NCI-H82 treated with DMSO at 0.1 percent for 48 hours (cell line): ENCODE data around the gene IGFBP7.

Experiments used
- DNase-seq: peaks from one replicate; lab custom pipeline; 2025; ENCODE audit not compliant: unreplicated experiment; lab: John Stamatoyannopoulos, UW

The IGFBP7 gene

DNA sequence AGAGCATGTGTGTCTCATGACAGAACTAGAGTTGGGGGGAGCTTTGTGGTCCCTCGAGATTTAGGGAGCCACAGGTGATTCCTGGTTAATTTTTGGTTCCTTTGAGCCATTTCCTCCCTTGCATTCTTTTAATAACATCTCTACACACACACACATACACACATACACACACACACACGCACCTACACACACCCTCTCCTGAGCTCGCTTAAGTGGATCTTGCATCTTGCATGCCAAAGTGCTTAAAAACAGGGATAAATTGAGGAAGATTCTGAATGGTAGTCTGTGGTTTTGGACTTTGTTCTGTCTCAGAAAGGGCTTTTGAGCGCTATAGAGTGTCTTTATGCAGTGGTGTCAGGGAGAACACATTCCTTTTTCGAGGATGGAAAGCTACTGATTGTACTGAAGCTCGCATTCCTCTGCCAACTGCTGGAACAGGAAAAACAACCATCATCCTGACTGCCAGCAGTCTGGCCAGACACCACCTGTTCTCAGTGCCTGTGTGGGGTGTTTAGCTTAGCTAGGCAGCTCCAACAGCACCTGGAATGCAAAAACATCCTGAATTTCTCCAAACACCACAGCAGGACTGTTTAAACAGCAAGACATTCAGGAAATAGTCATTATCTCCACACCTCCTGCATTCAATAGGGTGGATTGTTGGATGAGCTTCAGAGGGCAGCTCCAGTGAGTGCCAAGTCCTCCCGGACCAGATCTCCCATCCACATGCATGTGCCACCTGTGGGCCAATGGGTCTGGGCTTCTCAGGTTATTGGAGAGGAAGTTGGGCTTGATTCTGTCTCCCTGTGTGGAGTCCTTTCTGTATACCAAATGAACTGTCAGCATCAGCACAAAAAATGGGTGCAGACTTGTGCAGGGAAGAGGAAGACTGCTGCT is 21.9 kb upstream of the IGFBP7 start:
- DNase-seq = no peak

DNA sequence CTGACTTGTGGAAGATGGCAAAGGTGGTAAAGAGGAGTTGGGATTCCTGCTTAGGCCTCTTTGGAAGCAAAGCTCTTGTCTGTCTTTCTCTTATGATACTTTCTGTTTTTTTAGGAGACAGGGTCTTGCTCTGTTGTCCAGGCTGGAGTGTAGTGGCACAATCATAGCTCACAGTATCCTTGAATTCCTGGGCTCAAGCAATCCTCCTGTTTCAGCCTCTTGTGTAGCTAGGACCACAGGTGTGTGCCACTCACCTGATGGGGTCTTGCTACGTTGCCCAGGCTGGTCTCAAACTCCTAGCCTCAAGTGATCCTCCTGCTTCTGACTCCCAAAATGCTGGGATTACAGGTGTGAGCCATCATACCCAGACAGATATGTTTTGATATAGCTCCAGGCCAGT is 19.3 kb upstream of the IGFBP7 start:
- DNase-seq = no peak

DNA sequence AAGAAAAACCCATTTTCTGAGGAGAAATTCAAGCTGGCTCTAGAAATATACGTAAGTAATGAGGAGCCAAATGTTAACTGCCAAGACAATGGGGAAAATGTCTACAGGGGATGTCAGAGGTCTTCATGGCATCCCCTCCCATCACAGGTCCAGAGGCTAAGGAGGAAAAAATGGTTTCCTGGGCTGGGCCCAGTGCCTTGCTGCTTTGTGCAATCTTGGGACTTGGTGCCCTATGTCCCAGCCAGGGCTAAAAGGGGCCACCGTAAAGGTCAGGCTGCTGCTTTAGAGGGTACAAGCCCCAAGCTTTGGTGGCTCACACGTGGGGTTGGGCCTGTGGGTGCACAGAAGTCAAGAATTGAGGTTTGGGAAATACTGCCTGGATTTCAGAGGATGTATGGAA is 17.2 kb upstream of the IGFBP7 start:
- no peak for DNase-seq

DNA sequence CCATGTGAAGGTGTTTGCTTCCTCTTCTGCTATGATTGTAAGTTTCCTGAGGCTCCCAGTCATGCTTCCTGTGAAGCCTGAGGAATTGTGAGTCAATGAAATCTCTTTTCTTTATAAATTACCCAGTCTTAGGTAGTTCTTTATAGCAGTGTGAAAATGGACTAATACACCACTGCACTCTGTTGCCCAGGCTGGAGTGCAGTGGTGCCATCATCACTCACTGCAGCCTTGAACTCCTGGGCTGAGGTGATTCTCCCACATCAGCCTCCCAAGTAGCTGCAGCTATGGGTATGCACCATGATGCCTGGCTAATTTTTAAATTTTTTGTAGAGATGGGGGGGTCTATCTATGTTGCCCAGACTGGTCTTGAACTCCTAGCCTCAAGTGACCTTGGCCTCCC is 15.8 kb upstream of the IGFBP7 start:
- no peak for DNase-seq

DNA sequence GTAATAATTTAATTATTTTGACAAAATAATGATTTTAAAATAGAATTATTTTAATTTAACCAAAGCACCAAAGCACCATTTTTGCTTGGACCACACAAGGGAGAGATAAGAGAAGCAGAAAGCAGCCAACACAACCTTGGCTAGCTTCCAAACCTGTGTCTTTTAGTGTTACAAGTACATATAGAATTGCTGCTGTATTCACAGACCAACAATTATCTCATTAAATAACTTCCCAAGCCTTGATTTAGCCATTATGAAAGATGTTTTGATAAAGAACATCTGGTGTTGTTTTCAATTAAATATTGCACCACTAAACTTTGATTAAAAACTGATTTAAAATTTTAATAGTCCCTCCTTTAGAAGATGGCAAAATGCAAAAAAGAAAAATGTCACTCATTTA is 14.0 kb upstream of the IGFBP7 start:
- DNase-seq = no peak

DNA sequence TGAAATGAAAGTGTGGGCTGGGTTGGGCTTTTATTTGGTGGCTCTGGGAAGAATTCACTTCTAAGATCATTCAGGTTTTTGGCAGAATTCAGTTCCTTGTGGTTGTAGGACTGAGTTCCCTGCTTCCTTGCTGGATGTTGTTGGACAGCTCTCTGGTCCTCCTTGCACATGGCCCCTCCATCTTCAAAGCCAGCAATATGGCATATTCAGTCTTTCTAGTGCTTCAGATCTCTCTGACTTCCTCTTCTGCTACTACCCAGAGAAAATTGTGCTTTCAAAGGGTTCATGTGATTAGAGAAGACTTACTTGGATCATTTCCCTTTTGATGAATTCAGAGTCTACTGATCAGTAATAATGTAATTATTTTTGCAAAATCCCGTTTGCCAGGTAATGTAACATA is 12.8 kb upstream of the IGFBP7 start:
- DNase-seq = no peak

DNA sequence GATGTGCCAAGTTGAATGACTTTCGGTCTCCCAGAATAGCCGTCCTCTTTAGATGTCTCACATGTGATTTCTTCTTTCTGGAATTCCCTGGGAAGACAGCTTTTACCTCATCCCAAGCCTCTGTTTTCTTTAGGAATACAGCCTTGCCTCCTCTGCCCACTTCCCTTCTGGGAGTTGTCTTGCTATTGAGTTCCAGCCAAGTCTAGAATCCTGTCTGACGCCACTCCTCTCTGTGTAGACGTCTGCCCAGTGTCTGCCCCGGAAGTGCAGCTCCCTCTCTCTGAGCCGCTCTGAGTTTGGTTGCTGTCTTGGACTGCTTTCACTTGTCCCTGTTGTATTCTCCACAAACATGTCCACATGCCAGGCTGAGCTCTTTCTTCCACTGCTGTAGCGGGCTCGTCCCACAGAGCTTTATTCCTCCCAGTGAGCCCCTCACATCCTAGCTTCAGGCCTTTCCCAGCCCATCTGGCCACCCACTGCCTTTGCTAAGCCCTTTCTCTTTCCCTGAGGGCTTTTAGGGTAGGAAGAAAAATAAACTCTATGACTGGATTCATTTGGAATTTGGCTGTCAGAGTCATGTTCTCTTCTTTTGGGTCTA is 9.0 kb upstream of the IGFBP7 start:
- no peak for DNase-seq

DNA sequence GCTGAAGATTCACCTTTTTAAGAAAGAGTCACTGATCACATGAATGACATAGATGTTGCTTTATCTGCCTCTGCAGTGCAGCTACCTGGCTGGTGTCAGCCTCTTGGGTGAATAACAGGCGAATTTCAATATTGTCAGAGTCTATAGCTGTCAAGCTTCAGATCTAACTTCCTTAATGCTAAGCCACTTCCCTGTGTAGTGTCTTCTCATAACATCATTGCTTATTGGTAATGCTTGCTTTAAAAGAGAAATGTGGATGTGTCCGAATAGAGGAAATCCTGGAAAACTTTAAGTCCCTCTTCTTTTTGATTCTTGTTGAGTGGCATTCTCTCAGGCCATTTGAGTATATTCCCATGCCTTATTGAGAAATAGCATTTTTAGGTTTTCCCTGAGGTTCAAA is 7.3 kb upstream of the IGFBP7 start:
- no peak for DNase-seq

DNA sequence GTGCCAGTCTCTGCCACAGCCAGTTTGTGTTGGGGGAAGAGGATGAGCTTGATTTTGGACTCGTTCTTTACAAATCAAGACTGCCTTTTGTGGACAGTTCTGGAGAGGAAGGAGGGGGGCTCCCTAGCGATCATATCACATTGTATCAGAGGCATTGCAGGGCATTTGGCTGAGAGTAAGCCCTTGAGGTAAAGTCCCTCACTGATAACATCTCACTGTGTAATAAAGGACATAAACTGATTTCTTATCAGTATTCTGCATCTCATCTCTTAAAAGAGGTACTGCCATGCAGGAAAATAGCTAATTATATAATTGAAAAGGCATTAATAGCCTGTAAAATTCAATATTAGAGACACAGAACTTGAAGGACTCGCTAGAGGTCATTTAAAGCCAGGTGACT is 6.1 kb upstream of the IGFBP7 start:
- no peak for DNase-seq

DNA sequence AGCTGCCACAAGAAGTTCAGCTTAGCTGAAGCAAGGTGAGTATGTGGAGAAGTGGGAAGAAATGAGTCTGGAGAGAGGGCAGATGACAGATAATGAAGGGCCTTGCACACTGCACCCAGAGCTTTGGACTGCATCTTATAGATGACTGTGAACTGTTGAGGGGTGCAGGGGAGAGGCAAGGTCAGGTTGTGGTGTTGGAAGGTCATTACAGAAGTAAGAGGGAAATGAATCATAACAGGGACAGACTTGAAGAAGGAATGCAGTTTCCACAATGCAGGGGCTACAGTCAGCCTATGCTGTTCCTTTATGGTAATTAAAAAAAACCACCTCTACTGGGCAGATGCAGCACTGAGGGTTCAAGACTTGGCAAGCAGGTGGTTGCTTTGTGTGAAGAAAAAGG is 4.8 kb upstream of the IGFBP7 start:
- DNase-seq = no peak

DNA sequence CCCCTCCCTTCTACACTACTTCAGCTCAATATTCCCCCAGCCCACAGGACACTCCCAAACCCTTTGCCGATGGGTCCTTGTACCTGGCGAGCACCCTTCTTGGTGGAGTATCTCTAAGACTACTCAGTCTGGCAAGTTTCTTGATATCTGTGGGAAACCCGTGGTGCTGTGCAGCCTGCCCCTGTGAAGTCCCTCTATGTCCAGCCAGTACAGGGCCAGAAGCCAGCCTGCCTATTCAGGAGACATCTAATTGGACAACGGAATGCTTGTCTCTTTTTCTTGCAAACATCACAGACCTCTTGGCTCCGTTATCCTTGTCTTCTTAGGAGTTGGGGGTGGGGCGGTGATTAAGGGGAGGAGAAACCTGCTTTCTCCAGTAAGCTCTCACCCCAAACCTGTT is 3.7 kb upstream of the IGFBP7 start:
- DNase-seq = no peak

DNA sequence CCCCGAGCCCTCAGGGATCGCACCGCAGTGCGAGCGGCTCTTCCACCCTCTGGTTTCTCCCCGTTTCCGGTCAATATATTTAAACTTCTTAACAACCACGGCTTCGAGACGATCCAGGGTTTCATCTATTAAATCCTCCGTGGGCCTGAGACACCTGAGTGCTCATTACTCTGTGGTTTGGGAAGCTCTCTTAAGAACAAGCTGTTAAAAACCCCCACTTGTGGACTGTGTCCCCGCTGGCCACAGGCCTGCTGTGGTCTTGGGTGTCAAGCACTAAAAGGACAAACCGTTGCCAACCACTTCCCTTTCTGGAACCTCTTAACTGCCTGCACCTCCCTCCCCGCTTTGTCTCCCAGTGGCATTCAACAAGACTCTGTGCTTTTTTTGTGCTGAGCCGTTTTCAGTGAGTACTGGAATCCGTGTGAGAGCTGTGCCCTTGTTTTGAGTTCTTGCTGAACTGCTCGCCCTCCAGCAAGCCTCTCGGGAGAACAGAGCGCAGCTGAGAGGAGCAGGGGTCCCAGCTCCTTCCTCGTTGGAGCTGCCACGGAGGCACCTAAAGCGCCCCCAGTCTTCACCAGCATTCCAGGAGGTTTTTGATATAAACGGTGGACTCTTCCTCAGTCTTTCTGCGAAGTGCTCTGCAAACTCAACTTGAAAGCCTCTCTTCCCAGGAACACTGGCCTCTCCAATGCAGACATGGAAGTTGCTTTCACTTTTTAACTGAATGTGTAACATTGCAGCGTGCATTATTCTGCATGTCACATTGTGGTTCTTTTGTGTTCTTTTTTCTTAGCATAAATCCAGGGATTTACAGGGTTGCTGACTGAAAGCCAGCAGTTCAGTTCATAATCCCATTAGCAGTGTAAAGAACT is 691 bp upstream of the IGFBP7 start:
- DNase-seq = peak; percentile 12

DNA sequence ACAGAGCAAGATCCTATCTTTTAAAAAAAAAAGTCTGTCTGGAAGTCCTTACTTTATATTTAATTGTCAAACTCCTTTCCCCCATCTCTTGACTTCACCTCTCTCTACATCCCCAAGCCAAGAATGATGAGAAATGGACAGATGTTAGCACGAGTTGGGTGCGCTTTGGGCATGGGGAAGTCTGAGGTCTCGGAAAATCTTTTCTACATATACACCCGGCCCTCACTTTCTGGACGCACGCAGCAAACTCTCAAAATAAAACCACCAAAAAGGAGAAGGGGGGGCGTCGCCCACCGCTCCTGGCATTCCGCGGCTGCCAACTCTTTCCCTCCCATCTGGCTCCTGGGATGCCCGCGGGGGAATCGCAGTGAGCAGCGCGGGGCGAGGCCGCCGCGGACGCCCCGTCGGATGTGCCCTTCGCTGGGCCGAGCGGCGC is 756 bp downstream of the IGFBP7 start:
- DNase-seq = no peak

DNA sequence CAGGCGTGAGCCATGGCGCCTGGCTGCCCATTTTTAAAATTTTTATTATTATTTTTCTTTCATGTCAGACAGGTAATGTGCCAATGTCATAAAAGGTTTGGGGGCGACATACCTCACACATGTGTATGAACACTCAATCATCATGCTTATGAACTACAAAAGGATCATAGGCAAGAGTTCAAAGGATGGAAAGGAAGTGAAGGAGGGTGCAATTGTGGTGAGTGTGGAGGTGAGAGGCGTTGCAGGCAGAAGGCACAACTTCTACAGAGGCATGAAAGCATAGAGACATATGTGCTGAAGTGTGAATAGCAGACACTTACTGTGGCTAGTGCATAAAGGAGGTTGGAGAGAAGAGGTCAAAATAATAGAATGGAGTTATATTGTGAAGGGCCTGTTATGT is 4.0 kb downstream of the IGFBP7 start:
- no peak for DNase-seq

DNA sequence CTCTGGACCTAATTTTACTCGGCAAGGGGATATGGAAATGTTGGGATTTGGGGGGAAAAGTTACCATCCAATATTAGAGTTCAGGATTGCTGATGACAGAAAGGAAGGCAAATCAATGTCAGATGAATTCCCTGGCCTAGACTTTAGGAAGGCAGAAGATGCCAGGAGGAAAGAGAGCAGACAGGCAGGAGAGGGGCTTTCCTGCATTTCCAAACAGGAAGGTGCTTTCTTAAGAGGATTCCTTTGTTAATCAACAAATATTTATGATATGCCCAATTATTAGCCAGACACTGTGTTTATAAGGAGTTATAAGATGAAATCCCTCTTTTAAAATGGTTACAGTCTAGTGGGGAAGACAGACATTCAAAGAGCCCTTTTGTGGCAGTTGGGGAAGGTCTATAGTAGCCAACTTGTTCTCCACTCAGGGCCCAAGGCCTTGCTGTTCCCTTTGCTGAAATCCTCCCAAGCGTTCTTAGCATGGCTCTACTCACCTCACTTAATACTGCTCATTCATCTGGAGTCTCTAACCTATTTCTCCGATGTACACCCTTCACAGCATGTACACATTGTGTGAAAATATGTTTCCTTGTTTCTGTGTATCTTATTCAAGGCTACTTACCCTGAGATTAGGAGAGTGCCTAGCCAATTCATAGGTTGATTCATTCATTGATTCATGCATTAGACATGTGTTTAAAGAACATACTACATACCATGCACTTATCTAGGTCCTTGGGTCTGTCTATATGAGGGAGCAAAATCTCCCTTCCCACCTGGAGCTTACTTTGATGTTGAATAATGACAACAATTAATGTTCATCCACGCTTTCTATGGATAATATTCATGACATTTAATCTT is 5.3 kb downstream of the IGFBP7 start:
- DNase-seq = no peak

DNA sequence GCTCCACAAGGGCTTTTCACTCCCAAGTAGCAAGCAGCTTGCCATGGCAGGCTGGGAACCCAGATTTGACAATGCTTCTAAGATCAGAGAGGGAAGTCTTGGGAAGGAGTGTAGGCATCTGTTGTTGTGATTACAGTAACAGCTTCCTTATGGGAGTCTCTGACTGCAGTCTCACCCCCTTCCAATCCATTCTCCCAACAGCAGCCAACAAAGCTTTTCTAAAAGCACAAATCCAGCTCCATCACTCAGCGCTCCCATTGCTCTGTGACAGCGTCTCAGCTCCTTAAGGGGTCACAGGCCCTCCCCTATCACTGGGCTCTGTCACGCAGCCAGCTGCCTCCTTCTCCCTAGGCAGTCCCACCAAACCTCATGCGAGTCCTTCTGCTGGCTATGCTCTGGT is 7.1 kb downstream of the IGFBP7 start:
- no peak for DNase-seq

DNA sequence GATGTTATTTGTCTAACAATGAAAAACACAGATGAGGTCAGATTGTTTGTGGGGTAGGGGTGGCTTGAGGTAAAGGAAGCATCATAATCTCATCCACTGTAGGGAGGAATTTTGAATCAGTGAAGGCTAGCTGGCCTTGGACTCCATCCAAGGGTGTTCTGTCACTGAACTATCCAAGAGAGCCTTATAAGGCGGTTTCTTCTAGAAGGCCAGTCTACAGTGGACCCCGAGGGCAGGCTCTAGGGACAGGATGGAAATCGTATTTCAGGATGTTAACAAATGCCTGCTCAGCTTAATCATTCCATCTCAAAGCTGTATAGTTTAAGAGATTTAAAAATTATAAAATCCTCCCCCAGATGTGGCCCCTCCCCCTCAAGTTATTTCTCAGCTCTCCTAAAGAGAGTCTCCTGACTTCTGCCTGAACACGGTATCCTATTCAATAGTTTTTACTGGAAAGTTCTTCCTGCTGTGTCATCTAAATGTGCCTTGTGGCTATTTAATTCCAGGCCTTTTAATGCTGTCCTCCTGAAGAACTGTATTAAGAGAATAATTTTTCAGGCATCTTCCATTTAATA is 8.0 kb downstream of the IGFBP7 start:
- no peak for DNase-seq

DNA sequence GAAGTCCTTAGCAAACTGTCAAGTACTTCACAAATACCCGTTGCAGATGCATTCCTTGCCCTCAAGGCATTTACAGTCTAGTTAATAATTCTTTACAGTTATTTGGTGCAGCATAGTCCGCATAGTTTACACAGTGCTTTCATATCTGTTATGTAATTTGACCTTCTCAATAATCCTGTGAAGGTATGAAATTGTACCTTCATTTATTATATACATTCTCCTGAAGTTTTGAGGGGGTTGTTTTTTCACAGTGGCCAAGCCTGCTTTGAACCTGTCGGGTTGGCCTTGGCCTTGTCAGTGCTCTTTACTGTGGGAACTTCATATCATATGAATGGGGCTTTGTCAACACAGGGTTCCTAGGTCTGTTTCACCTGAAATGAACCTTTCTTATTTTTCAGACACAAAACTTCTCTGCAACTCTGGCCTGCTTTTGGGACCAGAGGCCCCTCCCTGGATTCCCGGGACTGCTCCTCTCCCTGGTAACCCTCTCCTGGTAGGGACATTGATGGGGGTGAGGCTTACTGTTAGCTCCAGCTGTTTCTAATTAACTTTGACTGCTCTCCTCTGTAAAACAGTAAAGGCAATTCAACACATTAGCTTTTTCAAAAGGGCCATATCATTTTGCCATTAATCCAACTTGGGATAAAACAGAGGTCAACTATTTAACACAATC is 9.1 kb downstream of the IGFBP7 start:
- DNase-seq = no peak

DNA sequence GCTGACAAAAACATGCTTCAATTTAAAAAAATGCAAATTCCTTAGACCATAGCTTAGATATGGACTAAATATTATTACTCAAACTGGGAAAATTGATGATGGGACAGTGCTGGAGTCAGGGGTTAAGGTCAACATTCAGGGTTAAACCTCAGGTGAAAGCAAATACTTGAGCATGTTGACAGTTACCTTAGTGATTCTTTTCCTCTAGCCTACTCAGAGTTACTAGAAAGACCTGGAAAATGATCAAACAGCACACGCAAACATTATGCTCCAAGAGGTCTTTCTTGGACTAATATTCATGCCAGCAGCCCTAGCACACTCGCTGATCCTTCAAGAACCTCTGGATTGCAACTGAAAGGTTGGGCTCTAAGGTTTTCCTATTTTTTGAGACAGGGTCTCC is 10.8 kb downstream of the IGFBP7 start:
- no peak for DNase-seq

DNA sequence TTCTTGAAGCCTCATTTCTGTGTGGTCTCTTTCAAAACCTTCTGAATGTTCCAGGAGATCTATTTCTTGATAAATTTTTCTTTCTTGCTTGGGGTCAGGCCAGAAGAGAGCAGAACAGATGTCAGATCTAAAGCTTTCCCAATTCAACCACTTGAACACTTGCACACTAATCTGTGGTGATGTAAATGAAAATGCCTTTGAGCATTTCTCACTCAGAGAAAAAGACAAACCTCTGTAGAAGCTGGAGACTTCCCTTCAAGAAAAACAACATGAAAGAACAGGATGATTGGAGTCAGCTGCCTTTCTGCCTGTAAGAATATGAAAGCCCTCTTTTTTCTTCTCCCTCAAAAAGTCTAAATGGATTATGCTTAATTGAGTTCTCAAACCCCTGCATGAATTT is 11.2 kb downstream of the IGFBP7 start:
- DNase-seq = no peak
